Glutamatergic neuron (in vitro differentiated cells): Measurements from ENCODE around the gene ANKRD63. TPM values are rescaled to one million over a fixed set of nuclear protein-coding genes. Genes with fewer than 3 reads are reported as not detected.
A peak's percentile ranks its signal among the peaks of the same experiment; 100 is the strongest.

ENCODE experiments used
- DNase-seq: peaks from one replicate; pipeline ENCODE4 v3.0.0; 2022
- H3K27ac Mint-ChIP-seq: one replicate; pipeline ENCODE4 v1.8.0; 2020; ENCODE audit warnings: mild to moderate bottlenecking, mixed read lengths, inconsistent platforms; ENCODE audit not compliant: unreplicated experiment
- H3K27me3 Mint-ChIP-seq: one replicate; pipeline ENCODE4 v1.8.0; 2020; ENCODE audit warnings: mild to moderate bottlenecking, moderate library complexity, mixed read lengths, inconsistent platforms; ENCODE audit not compliant: unreplicated experiment
- H3K36me3 Mint-ChIP-seq: one replicate; pipeline ENCODE4 v1.8.0; 2020; ENCODE audit warnings: mild to moderate bottlenecking, mixed read lengths, inconsistent platforms; ENCODE audit not compliant: unreplicated experiment
- H3K4me1 Mint-ChIP-seq: one replicate; pipeline ENCODE4 v1.8.0; 2020; ENCODE audit warnings: mild to moderate bottlenecking, low read depth, mixed read lengths, inconsistent platforms; ENCODE audit not compliant: unreplicated experiment
- H3K4me3 Mint-ChIP-seq: one replicate; pipeline ENCODE4 v1.8.0; 2020; ENCODE audit warnings: mild to moderate bottlenecking, mixed read lengths, inconsistent platforms; ENCODE audit not compliant: unreplicated experiment
- H3K9me3 Mint-ChIP-seq: one replicate; pipeline ENCODE4 v1.8.0; 2020; ENCODE audit warnings: mild to moderate bottlenecking, moderate library complexity, mixed read lengths, inconsistent platforms; ENCODE audit not compliant: unreplicated experiment
- total RNA-seq: library from RNA; stranded (reverse); fragmentation: NEBNext Ultra II Directional; extraction: Animal tissue kit (Norgen Biotek cat#: 25700); gene quantifications from one replicate; pipeline ENCODE4 v1.2.1, GENCODE V29; 2021; ENCODE audit not compliant: unreplicated experiment
- TF ChIP-seq, protein P1 (sequence below): fragments of 200-600 bp; sonication (generic); IDR thresholded peaks from one replicate; pipeline ENCODE4 v1.5.0; 2021; ENCODE audit not compliant: partially characterized antibody, unreplicated experiment

The ANKRD63 gene
- total RNA-seq, 1 donor from 2014 or later, result not detected

DNA sequence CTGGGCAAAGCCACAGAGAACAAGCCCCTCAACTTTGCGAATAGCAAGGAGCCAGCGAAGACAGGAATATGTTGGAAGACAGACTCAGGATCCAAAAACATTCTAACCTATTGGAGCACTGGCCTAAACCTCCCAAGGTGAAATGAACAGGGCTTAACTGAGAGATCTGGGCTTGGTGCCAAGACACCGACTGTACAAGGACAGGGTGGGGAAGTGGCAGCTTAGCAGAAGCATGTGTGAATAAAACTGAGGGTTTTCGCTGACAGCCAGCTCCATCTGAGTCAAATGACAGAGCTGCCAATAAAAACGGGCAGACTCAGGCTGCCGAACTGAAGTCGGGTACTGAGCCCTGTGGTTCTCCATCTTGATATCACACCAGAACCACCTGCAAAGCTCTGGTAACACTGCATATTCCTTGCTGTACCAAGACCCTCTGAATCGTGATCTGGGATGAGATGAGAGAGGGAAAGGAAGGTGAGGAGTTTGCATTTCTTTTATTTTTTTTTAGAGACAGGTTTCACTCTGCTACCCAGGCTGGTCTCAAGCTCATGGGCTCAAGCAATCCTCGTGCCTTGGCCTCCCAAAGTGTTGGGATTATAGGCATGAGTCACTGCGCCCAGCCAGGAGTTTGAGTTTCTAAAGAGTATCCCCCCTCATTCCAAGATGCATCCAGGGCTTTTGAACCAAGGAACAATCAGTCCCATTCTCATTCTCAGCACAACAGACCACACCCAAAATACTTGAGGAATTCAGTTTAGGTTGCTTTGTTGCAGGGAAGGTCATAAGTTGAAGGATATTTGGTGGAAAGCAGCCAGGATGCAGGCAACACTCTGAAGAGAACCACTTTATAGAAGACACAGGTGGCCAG lies 30.9 kb upstream of the ANKRD63 start:
- no peak for DNase-seq
- Mint-ChIP-seq H3K27me3 (peaks cover 3% of the 10 kb centered on the region), H3K4me1 (peaks cover 3% of the 10 kb centered on the region), H3K36me3 (no peaks in the 10 kb centered on the region), H3K4me3 (no peak overlapping the region), H3K9me3 (peaks cover 1% of the 10 kb centered on the region), H3K27ac (no peak overlapping the region)
- TF ChIP-seq, protein P1, sequence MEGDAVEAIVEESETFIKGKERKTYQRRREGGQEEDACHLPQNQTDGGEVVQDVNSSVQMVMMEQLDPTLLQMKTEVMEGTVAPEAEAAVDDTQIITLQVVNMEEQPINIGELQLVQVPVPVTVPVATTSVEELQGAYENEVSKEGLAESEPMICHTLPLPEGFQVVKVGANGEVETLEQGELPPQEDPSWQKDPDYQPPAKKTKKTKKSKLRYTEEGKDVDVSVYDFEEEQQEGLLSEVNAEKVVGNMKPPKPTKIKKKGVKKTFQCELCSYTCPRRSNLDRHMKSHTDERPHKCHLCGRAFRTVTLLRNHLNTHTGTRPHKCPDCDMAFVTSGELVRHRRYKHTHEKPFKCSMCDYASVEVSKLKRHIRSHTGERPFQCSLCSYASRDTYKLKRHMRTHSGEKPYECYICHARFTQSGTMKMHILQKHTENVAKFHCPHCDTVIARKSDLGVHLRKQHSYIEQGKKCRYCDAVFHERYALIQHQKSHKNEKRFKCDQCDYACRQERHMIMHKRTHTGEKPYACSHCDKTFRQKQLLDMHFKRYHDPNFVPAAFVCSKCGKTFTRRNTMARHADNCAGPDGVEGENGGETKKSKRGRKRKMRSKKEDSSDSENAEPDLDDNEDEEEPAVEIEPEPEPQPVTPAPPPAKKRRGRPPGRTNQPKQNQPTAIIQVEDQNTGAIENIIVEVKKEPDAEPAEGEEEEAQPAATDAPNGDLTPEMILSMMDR, result no peak

DNA sequence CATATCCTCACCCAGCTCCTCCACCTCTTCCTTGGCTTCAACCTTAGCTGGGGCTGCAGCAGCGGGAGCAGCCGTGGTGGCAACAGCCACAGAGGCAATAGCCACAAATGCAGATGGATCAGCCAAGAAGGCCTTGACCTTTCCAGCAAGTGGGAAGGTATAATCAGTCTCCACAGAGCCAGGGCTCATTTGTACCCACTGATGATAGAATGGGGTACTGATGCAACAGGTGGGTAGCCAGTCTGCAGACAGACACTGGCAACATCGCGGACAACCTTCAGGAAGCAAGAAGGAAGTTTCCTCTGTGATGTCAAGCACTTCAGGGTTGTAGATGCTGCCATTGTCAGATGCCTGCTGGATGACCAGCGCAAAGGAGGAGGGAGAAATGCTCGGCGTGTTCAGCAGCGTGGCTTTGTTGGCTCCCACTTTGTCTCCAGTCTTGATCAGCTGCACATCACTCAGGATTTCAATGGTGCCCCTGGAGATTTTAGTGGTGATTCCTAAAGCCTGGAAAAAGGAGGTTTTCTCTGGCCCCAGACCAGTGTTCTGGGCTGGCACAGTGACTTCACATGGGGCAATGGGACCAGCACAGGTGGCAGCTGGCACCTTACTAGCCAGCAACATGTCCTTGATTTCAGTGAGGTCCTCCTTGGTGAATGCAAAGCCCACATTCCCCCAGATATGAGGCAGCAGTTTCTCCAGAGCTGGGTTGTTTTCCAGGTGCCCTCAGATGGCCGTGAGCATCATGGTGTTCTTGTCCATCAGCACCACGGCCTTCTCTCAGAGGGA lies 29.7 kb upstream of the ANKRD63 start:
- Mint-ChIP-seq H3K27ac (no peak overlapping the region), H3K27me3 (peaks cover 3% of the 10 kb centered on the region), H3K4me1 (peaks cover 3% of the 10 kb centered on the region), H3K36me3 (no peaks in the 10 kb centered on the region), H3K4me3 (no peak overlapping the region), H3K9me3 (no peaks in the 10 kb centered on the region)
- TF ChIP-seq, protein P1, result no peak
- DNase-seq, result no peak

DNA sequence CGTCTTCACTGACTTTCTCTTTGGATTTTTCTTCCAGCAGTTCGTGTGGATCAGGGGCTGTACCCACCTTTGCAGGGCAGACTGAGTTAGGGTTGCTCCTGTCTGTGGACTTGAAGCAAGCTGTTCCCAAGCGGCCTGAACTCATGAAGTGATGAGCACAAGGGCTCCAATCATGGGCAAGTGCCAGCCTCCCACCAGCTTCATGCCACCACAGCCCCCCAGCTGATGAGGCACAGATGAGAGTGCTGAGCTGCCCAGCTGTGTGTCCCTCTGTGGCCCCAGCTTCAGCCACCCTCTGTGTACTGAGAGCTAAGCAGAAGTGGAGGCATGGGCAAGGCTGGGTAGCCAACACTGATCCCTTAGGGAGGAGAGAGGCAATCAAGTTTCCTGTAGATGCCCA lies 28.1 kb upstream of the ANKRD63 start:
- Mint-ChIP-seq H3K4me3 (no peak overlapping the region), H3K27me3 (peaks cover 8% of the 10 kb centered on the region), H3K36me3 (no peaks in the 10 kb centered on the region), H3K4me1 (no peaks in the 10 kb centered on the region), H3K27ac (no peak overlapping the region), H3K9me3 (no peaks in the 10 kb centered on the region)
- DNase-seq, result no peak
- TF ChIP-seq, protein P1, result no peak

DNA sequence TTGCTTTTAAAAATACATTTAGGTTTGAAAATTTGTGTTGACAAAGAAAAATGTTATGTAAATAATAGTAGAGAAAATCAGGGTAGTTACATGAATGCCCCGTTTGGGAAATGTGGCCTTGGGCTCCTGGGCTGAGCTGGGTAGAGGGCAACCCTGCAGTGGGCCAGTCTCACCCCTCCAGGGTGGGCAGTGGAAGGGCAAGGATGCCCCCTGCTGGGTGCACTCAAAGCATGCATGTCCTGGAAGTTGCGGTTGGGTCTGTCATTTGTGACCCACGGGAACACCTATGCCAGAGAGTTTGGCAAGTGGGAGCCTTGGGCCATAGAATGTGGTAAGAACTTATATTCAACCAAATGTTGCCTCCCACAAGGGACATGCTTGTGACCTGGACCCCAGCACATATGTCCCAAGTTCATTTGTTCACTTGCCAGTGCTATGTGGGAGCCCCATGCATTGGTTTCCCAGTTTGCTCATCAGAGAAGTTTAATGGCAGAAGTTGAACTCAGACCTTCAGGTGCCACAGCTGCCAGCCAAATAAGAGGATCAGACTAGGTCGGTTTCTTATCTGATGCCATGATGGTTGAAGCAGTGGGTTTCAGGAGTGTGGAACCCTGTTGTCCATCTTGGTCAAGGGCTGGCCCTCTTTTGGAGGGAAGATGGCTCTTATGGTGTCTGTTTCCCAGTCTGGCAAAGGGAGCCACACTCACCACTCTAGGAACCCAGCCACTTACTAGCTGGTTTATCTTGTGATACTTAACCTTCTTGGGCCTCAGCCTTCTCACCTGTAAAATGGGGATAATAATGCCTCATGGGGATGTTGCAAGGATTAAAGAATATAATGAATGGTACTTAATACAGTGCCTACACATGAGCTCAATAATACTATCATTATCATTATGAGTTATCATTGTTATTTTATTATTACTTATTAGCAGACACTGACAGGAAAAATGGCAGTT lies 27.4 kb upstream of the ANKRD63 start:
- Mint-ChIP-seq H3K27me3 (peaks cover 8% of the 10 kb centered on the region), H3K36me3 (no peaks in the 10 kb centered on the region), H3K4me1 (no peaks in the 10 kb centered on the region), H3K4me3 (no peak overlapping the region), H3K9me3 (no peaks in the 10 kb centered on the region), H3K27ac (no peak overlapping the region)
- TF ChIP-seq, protein P1, result peak; percentile 70
- peak; percentile 77 for DNase-seq
